ENCODE data around the gene EPN1.

EPN1 gene

DNA sequence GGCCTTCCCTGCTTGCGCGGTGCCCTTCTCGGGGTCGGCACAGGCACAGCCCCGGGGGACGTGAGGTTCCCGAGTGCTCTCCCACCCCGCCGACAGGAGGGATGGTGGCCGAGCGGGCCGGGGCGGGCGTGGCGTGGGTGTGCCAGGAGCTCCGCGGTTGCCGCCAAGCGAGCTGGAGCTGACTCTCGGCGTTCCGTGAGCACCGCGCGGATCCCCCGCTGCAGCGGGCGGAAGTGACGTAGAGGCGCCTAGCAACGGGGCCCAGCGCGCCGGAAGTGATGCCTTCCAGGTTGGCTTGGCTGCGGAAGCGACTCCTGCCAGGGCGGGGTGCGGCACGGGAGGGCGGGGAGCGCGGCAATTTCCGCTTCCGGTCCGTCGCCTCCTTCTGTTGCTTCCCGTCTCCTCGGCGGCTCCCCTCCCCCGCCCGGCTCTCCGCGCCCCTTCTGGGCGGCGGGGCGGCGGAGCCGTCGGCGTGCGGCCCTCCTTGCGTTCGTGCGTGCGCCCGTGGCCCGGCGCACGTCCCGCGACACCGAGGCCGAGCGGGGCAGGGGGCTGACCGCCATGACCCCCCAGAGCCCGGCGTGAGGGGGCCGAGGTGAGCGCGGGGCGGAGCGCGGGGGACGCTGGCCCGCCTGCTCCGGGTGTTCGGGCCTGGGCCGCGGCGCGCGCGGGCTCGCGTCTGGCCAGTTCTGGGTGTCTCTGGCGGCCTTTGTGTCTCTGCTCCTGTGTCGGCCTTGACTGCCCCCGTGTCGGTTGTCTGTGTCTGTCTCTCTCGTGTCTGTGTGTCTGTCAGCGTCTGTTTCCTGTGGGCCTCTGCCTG is at the start of gene EPN1:
Gene EPN1, plus strand, starts transcription at position 386 of the 820 bp plus-strand sequence. CDS start 3,402 bp downstream, outside the sequence.
- DNase-seq = peak; percentile 54

DNA sequence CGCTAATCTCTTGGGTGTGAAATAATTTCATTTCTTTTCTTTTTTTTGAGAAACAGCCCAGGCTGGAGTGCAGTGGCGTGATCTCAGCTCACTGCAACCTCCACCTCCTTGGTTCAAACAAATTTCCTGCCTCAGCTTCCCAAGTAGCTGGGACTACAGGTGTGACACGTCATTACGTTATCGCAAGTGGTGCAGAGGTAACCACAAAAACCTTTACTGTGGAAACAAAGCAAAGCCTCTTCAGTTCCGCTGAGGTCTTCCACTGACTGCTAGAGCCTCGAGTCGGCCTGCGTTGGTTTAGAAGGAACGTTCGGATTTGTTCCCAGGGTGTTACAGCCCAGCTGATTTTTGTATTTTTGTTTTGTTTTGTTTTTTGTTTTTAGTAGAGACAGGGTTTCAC is 48.7 kb upstream of the EPN1 start:
- DNase-seq = no peak

DNA sequence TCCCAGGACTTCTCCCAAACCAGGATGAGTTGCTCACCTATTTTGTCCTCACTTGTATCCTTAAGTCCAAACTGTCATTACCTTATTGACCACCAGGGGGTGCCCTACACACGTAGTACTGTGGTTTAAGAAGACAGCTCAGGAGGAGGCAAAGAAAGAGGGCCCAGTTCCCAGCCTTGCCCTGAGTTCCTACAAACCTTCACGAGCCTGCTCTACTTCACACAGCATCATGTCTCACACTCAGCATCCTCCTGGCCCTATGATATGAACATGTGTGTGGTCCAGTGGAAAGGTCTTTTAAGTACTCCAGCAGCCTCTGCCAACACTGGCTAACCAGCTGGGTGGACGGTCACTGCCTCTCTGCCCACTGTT is 42.6 kb upstream of the EPN1 start:
- DNase-seq = peak; percentile 45

DNA sequence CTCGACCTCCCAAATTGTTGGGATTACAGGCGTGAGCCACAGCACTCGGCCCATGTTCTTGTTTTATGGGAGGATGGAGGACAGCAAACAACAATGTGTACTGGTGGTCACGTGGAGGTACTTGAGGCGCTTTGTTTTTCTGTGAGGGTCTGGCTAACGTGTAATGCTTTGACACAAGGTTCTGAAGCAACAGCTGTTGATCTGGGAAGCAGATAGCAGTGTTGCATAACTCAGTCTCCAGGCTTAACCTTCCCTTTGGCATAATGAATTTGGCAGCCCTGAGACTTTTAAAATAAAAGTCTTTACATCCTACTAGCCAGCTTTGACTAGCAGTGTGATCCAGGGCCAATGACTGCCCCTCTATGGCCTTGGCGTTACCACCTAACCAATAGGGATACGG is 41.2 kb upstream of the EPN1 start:
- DNase-seq = no peak

DNA sequence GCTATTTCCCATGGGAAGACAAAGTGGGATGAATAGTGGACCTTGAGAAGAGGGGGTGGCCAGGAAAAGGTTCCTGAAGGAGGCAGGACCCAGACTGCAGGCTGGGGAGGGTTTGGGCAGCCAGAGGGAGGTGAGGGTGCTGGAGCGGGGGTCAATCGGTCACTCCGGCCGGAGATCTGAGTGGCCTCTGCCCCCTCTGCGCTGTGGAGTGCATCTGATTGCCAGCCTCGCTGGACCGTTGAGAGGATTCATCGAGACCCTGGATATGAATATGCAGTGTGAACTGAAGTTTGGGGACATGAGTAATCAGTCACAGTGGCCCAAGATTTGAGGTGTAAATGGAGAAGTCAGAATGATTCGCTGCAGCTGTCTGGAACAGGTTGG is 39.7 kb upstream of the EPN1 start:
- DNase-seq = no peak

DNA sequence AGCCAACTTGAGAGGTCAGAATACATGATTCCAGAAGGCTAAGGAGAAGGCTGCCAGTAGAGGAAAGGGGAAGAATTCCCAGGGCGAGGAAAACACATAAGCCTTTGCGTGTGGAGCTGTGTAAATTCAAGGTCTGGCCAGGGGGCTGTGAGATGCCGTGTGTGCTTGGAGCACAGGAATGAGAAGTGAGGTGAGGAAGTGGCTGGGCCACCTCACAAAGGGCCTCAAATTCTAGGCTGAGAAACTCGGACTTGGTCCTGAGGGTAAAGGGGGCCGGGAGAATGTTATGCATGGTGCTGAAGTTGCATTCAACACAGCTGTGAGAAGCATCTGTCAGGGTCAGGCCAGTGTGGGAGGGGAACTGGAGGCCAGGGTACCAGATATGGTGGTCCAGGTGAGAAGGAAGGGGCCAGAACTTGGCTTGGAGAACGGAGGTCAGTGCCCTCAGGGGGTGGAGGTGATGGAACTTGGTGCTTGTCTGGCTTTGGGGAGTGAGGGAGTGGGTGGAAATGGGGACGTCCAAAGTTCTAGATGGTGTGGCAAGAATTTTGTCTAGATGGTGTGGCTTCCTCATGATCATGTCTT is 39.1 kb upstream of the EPN1 start:
- no peak for DNase-seq

- DNase-seq = no peak
These were observed 38.3 kb upstream of the EPN1 start for GRCh38 chr19:55636723-55637122.

GRCh38 chr19:55637534-55637933 is 37.5 kb upstream of the EPN1 start:
- DNase-seq = no peak

- no peak for DNase-seq
These were observed 36.1 kb upstream of the EPN1 start for GRCh38 chr19:55638864-55639359.

DNA sequence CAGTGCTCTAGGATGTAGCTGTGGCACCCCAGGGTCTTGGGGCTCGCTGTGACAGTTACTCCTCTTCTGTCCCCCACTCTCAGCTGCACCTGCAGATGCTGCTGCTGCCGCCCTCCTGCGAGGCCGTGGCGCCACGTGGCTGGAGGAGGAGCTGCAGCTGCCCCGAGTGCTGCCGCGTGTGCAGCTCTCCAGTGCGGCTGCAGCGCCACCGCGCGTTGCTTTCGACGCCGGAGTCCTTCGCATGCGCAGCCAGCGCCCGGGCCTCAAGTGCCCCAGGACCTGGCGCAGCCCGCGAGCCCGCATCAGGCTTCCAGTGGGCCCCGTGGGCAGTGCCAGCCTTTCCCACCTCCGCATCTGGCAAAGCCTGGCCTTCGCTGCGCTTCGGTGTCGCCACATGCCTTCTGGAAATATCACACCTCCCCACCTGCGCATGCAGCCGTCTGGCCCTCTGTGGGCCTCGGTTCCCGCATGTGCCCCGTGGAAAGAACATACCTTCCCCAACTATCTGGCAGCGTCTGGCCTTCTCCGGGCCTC is 34.9 kb upstream of the EPN1 start:
- DNase-seq = no peak

- no peak for DNase-seq
These were observed 34.2 kb upstream of the EPN1 start, which contains the start of gene ZNF580 for GRCh38 chr19:55640577-55641425. Gene ZNF580, plus strand, starts transcription at chr19:55641002. Its CDS starts 1,507 bp downstream, at chr19:55642509.

DNA sequence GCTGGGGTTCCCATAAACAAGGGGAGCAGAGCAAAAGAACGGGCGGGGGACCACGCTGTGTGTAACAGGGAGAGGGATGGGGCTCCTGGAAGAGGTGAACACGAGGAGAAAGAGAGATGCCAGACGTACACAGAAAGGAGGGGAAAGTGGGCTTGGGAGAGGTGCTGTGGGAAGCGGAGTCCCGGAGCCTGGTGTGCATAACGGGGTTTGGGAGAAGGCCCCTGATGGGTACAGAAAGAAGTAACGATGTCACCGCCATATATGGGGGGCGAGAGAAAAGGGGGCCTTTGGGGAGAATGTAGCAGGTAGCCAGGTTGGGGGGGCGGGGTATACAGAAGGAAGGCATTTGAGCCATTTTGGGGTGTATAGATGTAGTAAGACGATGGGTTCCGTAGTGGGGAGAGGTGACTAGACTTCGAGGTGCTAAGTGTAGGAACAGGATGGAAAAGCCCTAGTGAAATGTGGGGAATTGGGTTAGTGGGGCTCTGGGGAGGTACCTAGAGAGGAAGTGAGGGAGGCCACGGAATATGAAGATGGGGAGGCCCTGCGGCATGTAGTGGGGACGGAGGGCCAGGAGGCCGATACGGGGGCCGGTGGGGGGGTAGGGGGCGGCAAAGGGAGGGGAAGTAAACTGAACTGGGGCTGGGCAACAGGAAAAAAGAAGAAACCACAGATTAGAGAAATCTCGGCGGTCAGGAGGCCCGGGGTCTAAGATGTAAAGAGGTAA is 33.4 kb upstream of the EPN1 start:
- DNase-seq = no peak

- no peak for DNase-seq
These were observed 32.6 kb upstream of the EPN1 start for GRCh38 chr19:55642153-55643002.

DNA sequence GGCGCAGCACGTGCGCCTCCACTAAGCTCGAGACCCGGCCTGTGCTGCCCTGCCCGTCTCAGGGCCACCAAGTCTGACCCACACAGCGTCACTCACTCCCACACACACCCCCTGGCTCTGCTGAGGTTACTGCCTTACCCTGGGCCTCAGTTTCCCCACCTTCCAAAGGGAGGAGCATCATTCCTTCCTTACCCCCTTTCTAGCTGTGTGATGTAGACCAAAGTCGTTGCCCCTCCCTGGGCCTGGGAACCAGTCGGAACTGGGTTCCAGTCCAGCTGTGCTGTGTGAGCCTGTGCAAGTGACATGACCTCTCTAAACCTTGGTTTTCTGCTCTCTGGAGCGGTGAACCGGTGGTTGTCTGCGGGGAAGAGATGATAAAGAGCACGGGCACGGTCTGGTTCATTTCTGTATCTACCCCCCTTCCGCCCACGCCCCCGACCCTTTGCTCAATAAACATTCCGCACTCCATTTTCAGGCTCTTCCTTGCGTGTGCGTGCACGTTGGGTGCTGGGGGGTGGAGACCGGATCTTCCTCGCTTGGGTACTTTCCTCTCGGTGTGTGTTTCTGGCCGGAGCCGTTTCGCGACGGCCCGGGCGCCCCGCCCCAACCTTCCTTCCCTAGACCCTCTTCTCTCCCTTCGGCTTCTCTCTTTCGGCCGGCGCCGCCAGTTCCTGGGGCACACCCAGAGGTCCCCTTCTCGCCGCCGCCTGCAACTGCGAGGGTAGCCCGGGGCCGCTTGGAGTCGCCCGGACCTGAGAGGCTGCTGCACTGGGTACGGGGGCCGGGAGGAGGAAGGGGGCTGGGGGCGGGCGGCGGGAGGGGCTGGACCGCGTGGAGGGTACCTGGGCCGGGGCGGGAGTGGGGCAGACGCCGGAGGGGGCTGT is 31.8 kb upstream of the EPN1 start, which contains the start of gene ZNF581:
Gene ZNF581, plus strand, starts transcription at position 647 of the 884 bp plus-strand sequence. CDS start 923 bp downstream, outside the sequence.
- no peak for DNase-seq

- DNase-seq = no peak
These were observed 31.2 kb upstream of the EPN1 start for GRCh38 chr19:55643887-55644176.

GRCh38 chr19:55644191-55644833 is 30.7 kb upstream of the EPN1 start:
- no peak for DNase-seq

DNA sequence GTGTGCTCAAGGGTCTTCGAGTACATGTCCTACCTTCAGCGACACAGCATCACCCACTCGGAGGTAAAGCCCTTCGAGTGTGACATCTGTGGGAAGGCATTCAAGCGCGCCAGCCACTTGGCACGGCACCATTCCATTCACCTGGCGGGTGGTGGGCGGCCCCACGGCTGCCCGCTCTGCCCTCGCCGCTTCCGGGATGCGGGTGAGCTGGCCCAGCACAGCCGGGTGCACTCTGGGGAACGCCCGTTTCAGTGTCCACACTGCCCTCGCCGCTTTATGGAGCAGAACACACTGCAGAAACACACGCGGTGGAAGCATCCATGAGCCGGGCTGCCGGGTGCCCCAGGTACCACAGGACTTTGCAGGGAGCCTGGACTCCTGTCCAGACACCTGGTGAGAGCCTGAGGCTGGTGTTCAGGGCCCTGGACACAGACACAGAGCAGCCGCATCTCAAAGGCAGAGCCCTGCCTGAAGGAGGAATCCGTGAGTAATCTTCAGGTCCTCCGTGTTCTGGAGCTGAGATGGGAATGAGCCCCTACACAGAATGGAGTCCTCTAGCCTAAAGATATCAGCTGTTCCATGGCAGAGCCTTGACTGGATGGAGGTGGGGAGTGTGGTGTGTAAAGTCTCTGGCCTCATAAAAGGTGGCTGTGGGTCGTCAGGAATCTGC is 30.0 kb upstream of the EPN1 start:
- no peak for DNase-seq

GRCh38 chr19:55645512-55645881 is 29.5 kb upstream of the EPN1 start:
- no peak for DNase-seq
